GM18505 (cell line): Measurements from ENCODE around the gene BMAL1.

Source experiments
- ATAC-seq: cut with Tn5 transposase; IDR thresholded peaks from one replicate; pipeline ENCODE4 v1.9.1; 2021; ENCODE audit not compliant: unreplicated experiment
- POLR2A ChIP-seq: IDR thresholded peaks from 4 replicates; pipeline ENCODE4 v1.6.1; 2011; ENCODE audit warnings: borderline replicate concordance; ENCODE audit not compliant: insufficient read depth, insufficient read length; ENCODE audit errors: extremely low read depth

BMAL1 gene

DNA sequence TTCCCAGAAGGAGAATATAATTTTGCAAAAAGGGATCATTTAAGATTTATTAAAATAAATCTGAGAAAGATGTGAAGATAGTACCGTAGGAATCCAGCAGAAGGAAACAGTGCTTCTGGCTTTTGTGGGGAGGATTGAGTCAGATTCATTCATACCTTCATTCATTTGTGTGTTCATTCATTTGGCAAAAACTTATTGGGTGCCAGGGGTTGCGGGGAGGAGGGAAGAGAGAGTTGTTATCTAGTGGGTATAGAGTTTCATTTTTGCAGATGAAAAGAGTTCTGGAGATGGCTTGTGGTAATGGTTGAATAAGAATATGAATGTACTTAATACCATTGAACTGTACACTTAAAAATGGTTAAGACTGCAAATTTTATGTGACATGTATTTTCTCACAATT, 31.1 kb downstream of the BMAL1 start:
- TF ChIP-seq POLR2A: no peak
- no peak for ATAC-seq

DNA sequence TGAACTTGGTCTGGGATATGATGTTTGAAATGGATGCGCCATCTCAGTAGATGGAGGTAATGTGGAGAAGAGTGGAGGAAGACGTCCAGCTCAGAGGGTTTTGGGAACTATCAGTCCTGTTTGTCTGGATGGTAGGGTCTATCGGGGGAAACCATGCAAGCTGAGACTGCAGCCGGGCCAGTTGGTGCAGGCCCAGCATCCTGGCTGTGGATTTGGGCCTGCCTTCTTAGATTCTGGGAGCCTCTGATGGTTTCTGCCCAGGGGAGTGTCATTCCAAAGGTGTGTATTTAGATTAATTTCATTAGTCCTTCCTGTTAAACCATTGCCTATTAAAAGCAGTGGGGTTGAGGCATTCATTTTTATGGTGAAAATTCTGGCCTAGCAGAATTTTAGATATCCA, 31.6 kb downstream of the BMAL1 start:
- no peak for ATAC-seq
- no peak for TF ChIP-seq POLR2A

DNA sequence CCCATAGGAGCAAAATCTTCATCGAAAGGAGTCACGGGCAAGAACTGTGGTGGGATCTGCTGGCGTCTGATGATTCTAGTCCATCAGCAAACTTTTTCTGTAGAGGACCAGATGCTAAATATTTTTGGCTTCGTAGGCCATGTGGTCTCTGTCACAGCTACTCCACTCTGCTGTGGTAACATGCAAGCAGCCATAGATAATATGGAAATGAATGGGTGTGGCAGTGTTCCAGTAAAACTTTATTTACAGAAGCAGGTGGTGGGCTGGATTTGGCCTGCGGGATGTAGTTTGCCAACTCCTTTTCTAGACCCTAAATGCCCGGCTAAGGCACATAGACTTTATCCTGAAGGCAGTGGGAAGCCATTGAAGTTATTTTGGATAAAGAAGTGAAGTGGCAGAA, 32.9 kb downstream of the BMAL1 start:
- ATAC-seq: no peak
- TF ChIP-seq POLR2A: no peak

DNA sequence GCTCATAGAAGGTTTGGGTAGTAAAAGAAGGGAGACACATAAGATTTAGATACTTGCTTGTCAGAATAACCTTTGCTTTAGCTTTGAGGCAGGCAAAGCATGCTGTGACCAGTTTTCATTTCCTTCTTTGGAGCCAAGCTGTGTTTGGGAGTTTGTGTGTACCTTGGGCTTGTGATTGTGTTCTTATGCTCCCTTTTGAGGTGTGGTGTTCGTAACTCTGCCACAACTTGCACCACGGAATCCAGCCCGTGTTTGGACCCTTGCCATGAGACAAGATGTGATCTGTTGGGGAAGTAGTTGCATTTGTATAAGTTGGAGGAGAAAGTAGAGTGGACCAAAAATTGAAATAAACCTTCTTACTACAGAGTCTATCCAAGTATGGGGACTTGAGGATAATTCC, 34.0 kb downstream of the BMAL1 start:
- no peak for ATAC-seq
- TF ChIP-seq POLR2A: no peak

DNA sequence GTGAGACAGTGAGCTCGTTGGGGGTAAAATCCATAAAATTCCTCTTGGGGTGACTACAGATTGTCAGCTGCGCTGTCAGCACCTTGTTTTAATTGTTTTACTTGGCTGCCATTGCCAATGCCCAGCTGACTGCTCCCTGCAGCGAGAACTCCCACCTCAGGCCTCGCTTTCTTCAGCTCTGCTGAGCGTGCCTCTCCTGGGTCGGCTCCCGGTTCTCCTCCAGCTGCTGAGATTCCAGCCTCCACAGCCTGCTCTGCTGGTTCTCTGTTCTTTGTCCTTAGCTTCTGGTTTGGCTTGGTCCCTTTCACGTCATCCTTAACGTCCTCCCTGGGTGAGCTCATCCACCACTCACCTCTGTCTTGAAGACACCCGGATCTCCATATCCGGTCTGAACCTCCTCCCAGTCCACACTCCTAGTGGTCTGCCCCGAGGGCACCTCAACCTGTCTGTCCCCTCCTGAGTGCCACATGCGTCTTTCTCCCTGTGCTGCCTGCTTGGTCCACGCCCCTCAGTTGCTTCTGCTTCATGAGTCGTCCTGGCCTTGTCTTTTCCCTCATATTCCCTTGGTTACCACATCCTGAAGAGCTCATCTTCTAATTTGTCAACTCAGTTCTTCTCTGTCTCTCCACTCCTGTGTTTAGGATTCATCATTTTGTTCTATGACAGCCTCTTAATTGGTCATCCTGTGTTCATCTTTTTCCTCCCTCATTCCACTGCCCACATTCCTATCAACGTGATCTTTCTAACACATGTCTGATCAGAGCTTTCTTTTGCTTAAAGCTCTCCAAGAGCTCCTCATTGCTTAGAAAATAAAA, 35.6 kb downstream of the BMAL1 start:
- TF ChIP-seq POLR2A: no peak
- ATAC-seq: no peak

DNA sequence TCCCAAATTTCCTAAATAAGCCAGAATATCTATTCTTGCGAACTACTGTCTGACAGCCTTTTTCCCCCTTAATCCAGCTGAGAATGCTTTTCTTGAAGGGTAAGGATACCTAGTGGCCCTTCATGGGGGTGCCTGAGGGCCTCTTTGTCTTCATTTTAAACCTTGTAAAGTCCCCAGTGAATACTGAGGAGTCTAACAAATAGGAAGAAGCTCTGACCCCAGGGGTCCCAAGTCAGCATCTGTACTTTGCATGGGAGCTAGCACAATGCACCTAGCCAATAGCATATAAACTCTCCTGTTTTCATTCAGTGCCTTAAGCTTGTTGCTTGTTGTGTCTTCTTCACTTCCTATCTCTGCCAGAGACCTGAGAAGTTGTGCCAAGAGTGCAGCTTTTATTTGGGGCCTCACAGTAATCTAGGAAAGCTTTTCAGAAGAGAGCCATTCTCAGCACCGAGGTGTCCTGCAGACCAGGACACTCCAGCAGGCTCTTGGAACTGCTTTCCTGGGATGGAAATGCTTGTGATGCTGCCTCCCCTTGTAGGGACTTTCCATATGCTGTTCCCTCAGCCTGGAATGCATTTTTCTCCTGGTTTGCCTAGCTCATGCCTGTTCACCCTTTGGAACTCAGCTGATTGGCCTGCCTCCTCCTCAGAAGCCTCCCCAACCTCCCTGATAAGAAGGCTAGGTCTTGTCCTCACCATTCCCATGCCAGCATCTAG, 37.2 kb downstream of the BMAL1 start:
- no peak for TF ChIP-seq POLR2A

DNA sequence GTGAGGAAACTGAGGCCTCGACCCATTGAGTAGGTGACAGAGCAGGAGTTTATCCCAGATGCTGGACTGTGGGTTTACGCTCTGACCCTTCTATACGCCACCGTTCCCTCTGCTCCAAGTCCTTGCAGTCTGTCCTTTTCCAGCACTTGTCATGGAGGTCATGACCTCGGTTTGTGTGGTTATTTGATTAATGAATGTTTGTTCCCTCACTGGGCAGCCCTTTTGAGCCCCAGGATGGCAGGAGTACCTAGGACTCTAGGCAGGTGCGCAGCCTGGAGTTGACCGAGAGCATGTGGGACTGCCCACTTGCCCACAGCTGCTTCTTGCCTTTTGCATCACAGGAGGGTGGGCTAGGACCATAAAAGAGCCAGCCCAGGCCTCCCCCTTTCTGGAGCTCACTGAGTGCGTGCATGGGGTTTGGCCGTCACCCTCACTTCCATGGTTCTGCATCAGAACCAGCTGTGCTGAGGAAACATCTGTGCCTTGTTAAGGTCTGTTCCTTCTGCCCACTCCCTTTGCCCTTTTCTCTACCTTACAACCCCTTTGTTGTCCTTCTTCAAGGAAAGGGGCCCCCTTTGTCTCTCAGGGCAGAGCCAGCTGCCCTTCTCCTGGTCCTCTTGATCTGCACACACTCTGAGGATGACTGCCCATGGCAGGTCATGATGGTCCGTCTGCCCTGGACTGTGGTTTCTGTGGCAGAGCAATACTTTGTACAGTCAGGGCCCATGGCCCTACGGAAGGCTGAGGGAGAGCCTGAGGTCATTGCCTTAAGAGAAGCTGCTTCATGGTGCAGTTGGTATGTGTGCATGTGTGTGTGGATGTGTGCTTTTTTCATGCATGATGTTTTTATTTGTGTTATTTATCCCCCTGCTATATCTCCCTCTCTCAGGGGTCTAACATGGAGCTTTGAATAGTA, 38.2 kb downstream of the BMAL1 start:
- no peak for ATAC-seq
- TF ChIP-seq POLR2A: no peak

More for the DNA sequence above, 37.2 kb downstream of the BMAL1 start:
- ATAC-seq: no peak

DNA sequence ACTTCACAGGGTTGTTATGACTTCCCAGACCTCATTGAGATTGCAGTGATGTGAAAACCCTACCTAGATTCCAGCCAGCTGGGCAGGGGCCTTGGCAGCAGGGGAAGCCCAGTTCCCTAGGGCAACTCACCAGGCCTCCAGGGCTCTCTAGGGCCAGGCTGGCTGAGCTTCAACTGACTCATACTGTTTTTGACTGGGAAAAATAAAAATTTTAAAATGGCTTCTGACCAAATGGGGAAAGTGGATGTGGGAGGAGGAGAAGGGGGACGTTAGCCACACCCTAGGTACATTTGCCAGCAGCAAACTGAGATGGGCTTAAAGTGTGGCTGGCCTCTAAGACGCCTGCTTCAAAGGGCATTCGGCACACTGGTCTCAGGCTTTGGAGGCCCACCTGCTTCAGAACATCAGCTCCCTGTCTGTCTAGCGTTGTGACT, 39.0 kb downstream of the BMAL1 start:
- TF ChIP-seq POLR2A: no peak
- ATAC-seq: no peak

DNA sequence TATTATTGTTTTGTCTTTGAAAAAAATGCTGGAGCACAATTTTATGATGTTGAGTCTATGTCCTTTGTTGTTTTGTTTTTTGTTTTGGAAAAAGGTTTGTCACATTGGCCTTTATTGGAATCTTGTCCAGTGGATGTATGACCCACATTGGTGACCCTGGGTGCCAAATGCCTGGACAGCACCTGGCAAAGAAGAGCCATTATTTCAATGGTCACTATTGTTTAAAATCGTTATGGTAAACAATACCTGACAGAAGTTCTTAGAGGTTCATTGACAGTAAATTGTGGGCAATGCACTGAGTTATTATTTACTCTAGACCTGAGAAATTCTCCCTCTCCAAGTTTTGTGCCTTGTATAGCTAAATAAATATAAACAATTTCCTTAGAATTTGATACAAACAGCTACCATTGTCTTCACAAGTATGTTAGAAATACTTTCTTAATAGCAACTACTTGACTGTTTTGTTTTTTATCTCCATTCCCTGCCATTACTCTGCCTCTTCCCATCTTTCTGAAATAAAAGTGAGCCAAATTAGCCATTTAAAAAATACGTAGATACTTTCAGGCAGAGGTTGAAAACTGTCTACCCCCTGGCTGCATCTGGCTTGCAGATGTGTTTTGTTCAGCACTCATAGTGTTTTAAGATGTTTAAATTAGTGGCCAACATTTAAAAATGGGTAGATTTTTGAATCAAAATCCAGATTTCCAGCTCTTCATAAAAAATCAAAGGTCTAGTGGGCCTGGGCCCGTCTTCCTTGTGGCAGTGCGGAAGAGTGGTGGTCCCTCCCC, 39.9 kb downstream of the BMAL1 start:
- ATAC-seq: no peak
- no peak for TF ChIP-seq POLR2A

DNA sequence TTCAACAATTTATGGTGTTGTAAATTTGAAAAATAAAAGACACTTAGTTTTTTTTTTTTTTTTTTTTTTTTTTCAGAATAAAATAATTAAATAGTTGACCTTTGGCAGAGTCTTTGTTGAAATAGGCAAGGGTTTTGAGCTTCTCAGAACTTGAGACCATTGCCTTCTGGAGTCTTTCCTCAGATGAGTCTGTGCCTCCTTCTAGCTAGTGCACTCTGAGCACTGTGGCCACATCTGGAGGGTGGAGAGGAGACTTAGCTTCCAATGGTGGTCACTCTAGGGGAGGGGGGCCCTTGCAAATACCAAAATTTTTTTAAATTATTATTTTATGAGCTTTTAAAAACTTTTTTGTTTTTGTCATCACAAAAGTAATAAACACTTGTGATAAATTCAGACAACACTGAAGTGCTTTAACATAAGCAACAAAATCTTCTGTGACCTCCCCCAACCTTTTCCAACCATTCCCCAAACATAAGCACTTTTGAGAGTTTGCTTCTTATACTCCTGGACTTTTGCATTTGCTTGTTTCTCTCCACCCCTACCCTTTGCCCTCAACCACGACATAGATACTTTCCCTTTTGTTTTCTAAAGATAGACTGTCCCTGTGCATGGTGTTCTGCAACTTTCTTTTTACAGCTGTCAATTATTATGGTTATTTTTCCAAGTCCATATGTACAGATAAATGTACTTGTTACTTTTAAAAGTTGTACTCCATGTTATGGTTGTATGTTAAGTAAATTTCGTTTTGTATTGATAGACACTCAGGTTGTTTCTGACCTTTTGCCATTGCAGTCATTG, 41.1 kb downstream of the BMAL1 start:
- TF ChIP-seq POLR2A: no peak

DNA sequence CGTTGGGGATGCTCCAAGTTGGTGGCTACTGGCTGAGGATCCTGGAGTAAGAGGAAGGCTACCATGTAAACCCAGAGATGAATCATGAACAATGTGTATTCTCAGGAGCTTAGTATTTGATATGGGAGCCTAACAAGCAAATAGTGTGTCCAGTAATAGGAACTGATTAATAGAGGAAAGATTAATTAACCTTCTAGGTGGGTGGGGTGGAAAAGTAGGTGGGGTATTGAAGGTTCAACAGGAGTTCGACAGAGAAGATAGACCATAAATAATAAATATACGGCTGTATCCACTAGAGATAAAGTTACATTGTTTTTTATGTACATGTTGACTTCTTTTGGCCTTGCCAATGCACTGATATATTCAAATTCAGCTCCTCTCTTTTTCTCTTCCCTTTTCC, 43.1 kb downstream of the BMAL1 start:
- TF ChIP-seq POLR2A: no peak
- no peak for ATAC-seq

More for the DNA sequence above, 41.1 kb downstream of the BMAL1 start:
- ATAC-seq: peak; percentile 80

DNA sequence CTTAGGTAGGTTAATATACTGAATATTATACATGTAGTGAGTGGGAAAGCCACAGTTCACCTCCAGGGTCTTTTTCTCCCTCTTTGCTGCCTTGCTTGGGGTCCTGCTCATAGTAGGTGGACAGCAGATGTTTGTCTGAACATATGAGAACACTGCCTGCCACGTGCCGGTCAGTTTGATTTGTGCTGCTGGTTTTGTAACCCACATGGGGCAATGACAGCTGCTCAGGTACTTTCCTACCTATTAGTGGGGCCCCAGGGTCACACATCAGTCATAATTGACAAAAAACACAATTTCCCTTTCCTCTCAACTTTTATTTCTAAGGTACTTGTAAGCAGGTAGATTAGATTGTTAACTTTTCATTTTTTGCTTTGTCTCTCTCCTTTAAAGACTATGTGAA, 43.8 kb downstream of the BMAL1 start:
- no peak for ATAC-seq
- no peak for TF ChIP-seq POLR2A
